GM12878 (cell line): ENCODE measurements around the gene ANXA4. TPM values are rescaled to one million over a fixed set of nuclear protein-coding genes. Genes with fewer than 3 reads are reported as not detected.

Source experiments
- ATF2 ChIP-seq: IDR thresholded peaks from 2 replicates; pipeline ENCODE4 v1.6.1; 2012; ENCODE audit warnings: low read length, inconsistent platforms
- BCL3 ChIP-seq: IDR thresholded peaks from 2 replicates; pipeline ENCODE4 v1.6.1; 2011; ENCODE audit warnings: borderline replicate concordance, low read depth, mild to moderate bottlenecking, moderate library complexity, low read length; ENCODE audit not compliant: insufficient read depth, poor library complexity, severe bottlenecking
- CUX1 ChIP-seq: IDR thresholded peaks from 2 replicates; pipeline ENCODE4 v1.6.1; 2012; ENCODE audit warnings: improper control_type of control experiment, low read depth, low read length; ENCODE audit not compliant: insufficient replicate concordance
- HCFC1 ChIP-seq: fragments of 150-350 bp; IDR thresholded peaks from 2 replicates; pipeline ENCODE4 v1.6.1; 2014; ENCODE audit warnings: low read length
- HDGF ChIP-seq: fragments of 450-650 bp; IDR thresholded peaks from 2 replicates; pipeline ENCODE4 v1.6.1; 2016; ENCODE audit warnings: antibody characterized with exemption
- JUNB ChIP-seq: IDR thresholded peaks from 2 replicates; pipeline ENCODE4 v1.6.1; 2016; ENCODE audit warnings: antibody characterized with exemption, mild to moderate bottlenecking
- MXI1 ChIP-seq: fragments of 150-350 bp; IDR thresholded peaks from 2 replicates; pipeline ENCODE4 v1.6.1; 2011; ENCODE audit warnings: low read depth, mild to moderate bottlenecking, inconsistent platforms, low read length, improper control_type of control experiment
- NFYB ChIP-seq: IDR thresholded peaks from 2 replicates; pipeline ENCODE4 v1.6.1; 2011; ENCODE audit warnings: low read depth, mild to moderate bottlenecking, low read length, improper control_type of control experiment, moderate library complexity; ENCODE audit not compliant: insufficient read depth
- POLR2A ChIP-seq: IDR thresholded peaks from 2 replicates; pipeline ENCODE4 v1.6.1; 2011; ENCODE audit warnings: low read depth, mild to moderate bottlenecking, low read length
- SRF ChIP-seq, 2 experiments: IDR thresholded peaks; 2 replicates each; pipeline ENCODE4 v1.6.1; 2011; ENCODE audit warnings: low read depth in 2 of 2, low read length in 2 of 2, mild to moderate bottlenecking in 1 of 2, moderate library complexity in 1 of 2
- SUZ12 ChIP-seq: fragments of 200-600 bp; sonication (generic); IDR thresholded peaks from one replicate; pipeline ENCODE4 v1.6.1; 2018; ENCODE audit warnings: antibody characterized with exemption, mild to moderate bottlenecking; ENCODE audit not compliant: unreplicated experiment
- TARDBP ChIP-seq: IDR thresholded peaks from 2 replicates; pipeline ENCODE4 v1.6.1; 2016; ENCODE audit warnings: borderline replicate concordance
- USF1 ChIP-seq: IDR thresholded peaks from 2 replicates; pipeline ENCODE4 v1.6.1; 2011; ENCODE audit warnings: borderline replicate concordance, low read depth, mild to moderate bottlenecking, moderate library complexity, mixed read lengths, low read length; ENCODE audit not compliant: insufficient read depth; ENCODE audit errors: extremely low read length
- WRNIP1 ChIP-seq: IDR thresholded peaks from 2 replicates; pipeline ENCODE4 v1.6.1; 2011; ENCODE audit warnings: low read depth, low read length, improper control_type of control experiment, borderline replicate concordance
- polyA plus RNA-seq, 11 experiments: library from polyadenylated mRNA; depleted of rRNA in 4 of 11; unstranded in 6 of 11; stranded (reverse) in 5 of 11; fragments of >200 nt; fragmentation: Nextera tagmentation in 4 of 11; fragmentation: Illumina TruSeq in 1 of 11; extraction: Ambion mirVana in 4 of 11; extraction: Trizol in 1 of 11; gene quantifications; 1 replicate in 1 of 11; 2 replicates in 10 of 11; pipeline versions ENCODE4 v1.2.1 to v1.2.3, GENCODE V29; 2011 to 2016; ENCODE audit warnings: inconsistent platforms in 2 of 11, missing spikeins in 2 of 11, low read depth in 1 of 11
- total RNA-seq, 4 experiments: library from RNA; depleted of rRNA in 3 of 4; stranded (reverse); fragments of >200 nt in 3 of 4; fragmentation: Illumina TruSeq in 1 of 4; extraction: Trizol in 1 of 4; gene quantifications; 2 replicates each; pipeline versions ENCODE4 v1.2.1 to v1.2.3, GENCODE V29; 2013 to 2021
- TF ChIP-seq, protein P1 (sequence below): fragments of 450-650 bp; conservative IDR thresholded peaks from 2 replicates; pipeline ENCODE4 v1.6.1; 2017; ENCODE audit warnings: mild to moderate bottlenecking, moderate library complexity
- TF ChIP-seq, protein P2 (sequence below): fragments of 450-650 bp; IDR thresholded peaks from 2 replicates; pipeline ENCODE4 v1.6.1; 2016; ENCODE audit warnings: mild to moderate bottlenecking

ANXA4 gene
- total and polyA plus RNA-seq, 10 of the 15 experiments (the other 5 are each of a cell fraction or from before 2014, with no cell fraction given), result 16.3 to 97.2 (median 71.0) TPM

DNA sequence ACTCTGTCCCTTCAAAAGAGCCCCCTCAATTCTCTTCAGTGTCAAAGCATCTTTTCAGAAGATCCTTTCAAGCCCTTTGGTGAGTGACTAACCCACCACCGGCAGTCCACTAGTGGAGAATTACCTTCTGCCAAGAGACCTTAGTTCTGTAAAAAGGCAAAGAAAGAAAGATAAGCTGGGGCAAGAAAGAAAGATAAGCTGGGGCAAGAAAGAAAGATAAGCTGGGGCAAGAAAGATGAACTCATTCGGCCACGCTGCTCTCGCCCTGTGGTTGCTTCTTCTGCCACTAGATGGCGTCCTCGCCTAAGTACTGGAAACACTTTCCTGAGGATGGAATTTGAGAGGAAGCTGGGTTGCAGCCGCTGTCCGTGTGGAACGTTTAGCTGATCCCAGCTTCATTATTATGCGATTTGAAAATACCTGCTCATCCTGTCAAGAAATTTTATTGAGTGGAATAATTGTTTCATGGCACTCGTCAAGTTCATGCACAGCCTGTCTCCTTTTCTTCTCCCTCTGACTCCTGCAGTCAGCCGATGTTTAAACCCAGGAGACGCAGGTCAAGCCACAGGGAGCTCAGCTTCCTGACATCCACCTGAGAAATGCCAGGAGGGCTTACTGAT is 17.3 kb upstream of the ANXA4 start (continued):
- TF ChIP-seq BCL3, result no peak
- TF ChIP-seq WRNIP1, result peak; percentile 91; the same call in 1 of the 2 replicates
- no peak for TF ChIP-seq NFYB
- TF ChIP-seq HCFC1, result no peak
- TF ChIP-seq SRF (IDR thresholded peaks at IDR 0.05; ENCODE audit: low read depth in 2 of 2, low read length in 2 of 2), result no peak
- no peak for TF ChIP-seq POLR2A
- no peak for TF ChIP-seq TARDBP
- TF ChIP-seq ATF2, result no peak
- TF ChIP-seq JUNB, result no peak
- TF ChIP-seq, protein P1, sequence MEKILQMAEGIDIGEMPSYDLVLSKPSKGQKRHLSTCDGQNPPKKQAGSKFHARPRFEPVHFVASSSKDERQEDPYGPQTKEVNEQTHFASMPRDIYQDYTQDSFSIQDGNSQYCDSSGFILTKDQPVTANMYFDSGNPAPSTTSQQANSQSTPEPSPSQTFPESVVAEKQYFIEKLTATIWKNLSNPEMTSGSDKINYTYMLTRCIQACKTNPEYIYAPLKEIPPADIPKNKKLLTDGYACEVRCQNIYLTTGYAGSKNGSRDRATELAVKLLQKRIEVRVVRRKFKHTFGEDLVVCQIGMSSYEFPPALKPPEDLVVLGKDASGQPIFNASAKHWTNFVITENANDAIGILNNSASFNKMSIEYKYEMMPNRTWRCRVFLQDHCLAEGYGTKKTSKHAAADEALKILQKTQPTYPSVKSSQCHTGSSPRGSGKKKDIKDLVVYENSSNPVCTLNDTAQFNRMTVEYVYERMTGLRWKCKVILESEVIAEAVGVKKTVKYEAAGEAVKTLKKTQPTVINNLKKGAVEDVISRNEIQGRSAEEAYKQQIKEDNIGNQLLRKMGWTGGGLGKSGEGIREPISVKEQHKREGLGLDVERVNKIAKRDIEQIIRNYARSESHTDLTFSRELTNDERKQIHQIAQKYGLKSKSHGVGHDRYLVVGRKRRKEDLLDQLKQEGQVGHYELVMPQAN, result no peak
- TF ChIP-seq USF1, result no peak
- TF ChIP-seq, protein P2, sequence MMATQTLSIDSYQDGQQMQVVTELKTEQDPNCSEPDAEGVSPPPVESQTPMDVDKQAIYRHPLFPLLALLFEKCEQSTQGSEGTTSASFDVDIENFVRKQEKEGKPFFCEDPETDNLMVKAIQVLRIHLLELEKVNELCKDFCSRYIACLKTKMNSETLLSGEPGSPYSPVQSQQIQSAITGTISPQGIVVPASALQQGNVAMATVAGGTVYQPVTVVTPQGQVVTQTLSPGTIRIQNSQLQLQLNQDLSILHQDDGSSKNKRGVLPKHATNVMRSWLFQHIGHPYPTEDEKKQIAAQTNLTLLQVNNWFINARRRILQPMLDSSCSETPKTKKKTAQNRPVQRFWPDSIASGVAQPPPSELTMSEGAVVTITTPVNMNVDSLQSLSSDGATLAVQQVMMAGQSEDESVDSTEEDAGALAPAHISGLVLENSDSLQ, result no peak
- TF ChIP-seq HDGF, result no peak
- TF ChIP-seq MXI1, result no peak
- TF ChIP-seq CUX1, result no peak
- no peak for TF ChIP-seq SUZ12
